ENCODE measurements around the gene FAN1.

The FAN1 gene

GRCh38 chr15:30925686-30926085 is 22.0 kb downstream of the FAN1 start:
- H3K4me3 ChIP-seq (ENCODE audit: low read length), result no peak overlapping the region
- TF ChIP-seq, protein P1, sequence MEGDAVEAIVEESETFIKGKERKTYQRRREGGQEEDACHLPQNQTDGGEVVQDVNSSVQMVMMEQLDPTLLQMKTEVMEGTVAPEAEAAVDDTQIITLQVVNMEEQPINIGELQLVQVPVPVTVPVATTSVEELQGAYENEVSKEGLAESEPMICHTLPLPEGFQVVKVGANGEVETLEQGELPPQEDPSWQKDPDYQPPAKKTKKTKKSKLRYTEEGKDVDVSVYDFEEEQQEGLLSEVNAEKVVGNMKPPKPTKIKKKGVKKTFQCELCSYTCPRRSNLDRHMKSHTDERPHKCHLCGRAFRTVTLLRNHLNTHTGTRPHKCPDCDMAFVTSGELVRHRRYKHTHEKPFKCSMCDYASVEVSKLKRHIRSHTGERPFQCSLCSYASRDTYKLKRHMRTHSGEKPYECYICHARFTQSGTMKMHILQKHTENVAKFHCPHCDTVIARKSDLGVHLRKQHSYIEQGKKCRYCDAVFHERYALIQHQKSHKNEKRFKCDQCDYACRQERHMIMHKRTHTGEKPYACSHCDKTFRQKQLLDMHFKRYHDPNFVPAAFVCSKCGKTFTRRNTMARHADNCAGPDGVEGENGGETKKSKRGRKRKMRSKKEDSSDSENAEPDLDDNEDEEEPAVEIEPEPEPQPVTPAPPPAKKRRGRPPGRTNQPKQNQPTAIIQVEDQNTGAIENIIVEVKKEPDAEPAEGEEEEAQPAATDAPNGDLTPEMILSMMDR (conservative IDR thresholded peaks at IDR 0.05; ENCODE audit: low read depth, low read length), result no peak
- no peak for DNase-seq (ENCODE audit: low read depth)

GRCh38 chr15:30926161-30926560 is 22.4 kb downstream of the FAN1 start:
- TF ChIP-seq, protein P1 (conservative IDR thresholded peaks at IDR 0.05; ENCODE audit: low read depth, low read length), result no peak

DNA sequence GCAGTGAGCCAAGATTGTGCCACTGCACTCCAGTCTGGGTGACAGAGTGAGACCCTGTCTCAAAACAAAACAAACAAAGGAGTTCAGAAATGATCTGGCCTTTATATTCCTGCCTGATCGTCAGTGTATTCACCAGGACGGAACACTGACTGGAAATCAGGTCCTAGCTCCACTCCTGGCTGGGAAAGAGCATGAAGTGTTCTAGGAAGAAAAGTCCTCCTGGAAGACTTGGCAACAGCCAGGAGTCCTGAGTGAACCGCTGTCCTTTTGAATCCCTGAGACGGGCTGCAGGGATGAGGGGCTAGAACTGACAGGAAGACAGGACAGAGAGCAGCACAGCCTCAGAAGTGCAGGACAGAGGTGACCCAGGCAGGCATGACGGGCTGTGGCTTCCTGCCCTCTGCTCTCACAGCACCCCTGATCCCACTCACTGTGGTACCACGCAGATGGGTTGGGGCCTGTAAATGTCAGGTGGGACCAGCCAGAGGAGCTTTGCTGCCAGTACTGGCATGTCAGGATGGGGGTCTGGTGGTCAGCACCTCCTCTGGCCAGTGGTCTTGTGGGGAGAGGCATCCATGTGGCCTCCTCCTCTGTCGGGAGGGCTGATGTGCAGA is 23.5 kb downstream of the FAN1 start:
- no peak for DNase-seq (ENCODE audit: low read depth)
- TF ChIP-seq, protein P1 (conservative IDR thresholded peaks at IDR 0.05; ENCODE audit: low read depth, low read length), result no peak
- no peak overlapping the region for H3K4me3 ChIP-seq (ENCODE audit: low read length)

More at GRCh38 chr15:30926161-30926560, 22.4 kb downstream of the FAN1 start:
- DNase-seq (ENCODE audit: low read depth), result no peak
- no peak overlapping the region for H3K4me3 ChIP-seq (ENCODE audit: low read length)

- DNase-seq (ENCODE audit: low read depth), result no peak
Observed at GRCh38 chr15:30928076-30928475, 24.4 kb downstream of the FAN1 start.

DNA sequence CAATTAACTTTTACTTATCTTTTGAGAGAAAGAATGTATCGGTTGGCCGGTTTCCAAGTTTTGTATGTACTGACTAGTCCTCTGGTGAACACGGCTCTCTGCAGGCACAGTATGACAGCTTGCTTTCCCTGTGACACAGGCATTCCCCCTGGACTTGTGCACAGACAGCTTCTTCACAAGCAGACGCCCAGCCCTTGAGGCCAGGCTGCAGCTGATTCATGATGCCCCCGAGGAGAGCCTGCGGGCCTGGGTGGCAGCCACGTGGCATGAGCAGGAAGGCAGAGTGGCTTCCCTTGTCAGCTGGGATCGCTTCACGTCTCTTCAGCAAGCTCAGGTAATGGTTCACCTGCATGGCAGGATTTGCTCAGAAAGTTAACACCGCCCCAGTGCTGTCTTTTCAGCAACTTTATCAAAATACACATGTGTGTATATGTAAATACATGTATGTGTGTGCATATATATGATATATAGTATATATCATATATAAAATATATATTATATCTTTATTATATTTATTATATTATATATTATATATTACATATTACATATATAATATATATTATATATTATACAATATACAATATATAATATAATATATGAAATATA is 25.5 kb downstream of the FAN1 start:
- TF ChIP-seq, protein P1 (conservative IDR thresholded peaks at IDR 0.05; ENCODE audit: low read depth, low read length), result no peak
- no peak overlapping the region for H3K4me3 ChIP-seq (ENCODE audit: low read length)
- no peak for DNase-seq (ENCODE audit: low read depth)

More at GRCh38 chr15:30928076-30928475, 24.4 kb downstream of the FAN1 start:
- H3K4me3 ChIP-seq (ENCODE audit: low read length), result no peak overlapping the region
- TF ChIP-seq, protein P1 (conservative IDR thresholded peaks at IDR 0.05; ENCODE audit: low read depth, low read length), result no peak

DNA sequence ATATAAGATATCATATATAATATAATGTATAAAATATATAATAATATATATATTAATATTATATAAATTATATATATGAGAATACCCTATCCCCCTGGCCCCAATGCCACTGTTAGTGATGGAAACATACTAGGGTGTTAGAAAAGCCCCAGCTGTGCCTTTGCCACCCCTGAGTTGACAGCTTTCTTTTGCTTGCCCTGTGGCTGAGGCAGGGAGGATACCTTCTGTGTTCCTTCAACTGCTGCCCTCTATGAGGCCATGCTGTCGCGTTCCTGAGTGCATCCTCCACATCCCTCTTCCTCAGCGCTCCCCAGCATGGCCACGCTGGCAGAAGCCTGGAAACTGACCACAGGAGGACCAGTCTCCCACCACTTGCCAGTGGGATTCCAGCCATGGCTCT is 26.3 kb downstream of the FAN1 start:
- no peak for DNase-seq (ENCODE audit: low read depth)
- TF ChIP-seq, protein P1 (conservative IDR thresholded peaks at IDR 0.05; ENCODE audit: low read depth, low read length), result no peak
- no peak overlapping the region for H3K4me3 ChIP-seq (ENCODE audit: low read length)

GRCh38 chr15:30930422-30930821 is 26.7 kb downstream of the FAN1 start:
- TF ChIP-seq, protein P1 (conservative IDR thresholded peaks at IDR 0.05; ENCODE audit: low read depth, low read length), result no peak
- no peak overlapping the region for H3K4me3 ChIP-seq (ENCODE audit: low read length)
- no peak for DNase-seq (ENCODE audit: low read depth)
